HEK293T (cell line): Measurements from ENCODE around the gene DDAH1.

ENCODE experiments used
- BHLHE40 ChIP-seq: fragments of 450-650 bp; IDR thresholded peaks from 2 replicates; pipeline ENCODE4 v1.6.1; 2016; ENCODE audit warnings: mild to moderate bottlenecking, moderate library complexity, borderline replicate concordance
- ELF4 ChIP-seq: fragments of 450-650 bp; IDR thresholded peaks from 2 replicates; pipeline ENCODE4 v1.6.1; 2017; ENCODE audit warnings: antibody characterized with exemption
- FOXA1 ChIP-seq: fragments of 450-650 bp; IDR thresholded peaks from 2 replicates; pipeline ENCODE4 v1.6.1; 2016; ENCODE audit warnings: mild to moderate bottlenecking
- SUZ12 ChIP-seq: fragments of 450-650 bp; IDR thresholded peaks from 2 replicates; pipeline ENCODE4 v1.6.1; 2016; ENCODE audit warnings: mild to moderate bottlenecking

GRCh38 chr1:85344256-85344694 lies 120.7 kb downstream of the DDAH1 start:
- TF ChIP-seq BHLHE40 (no peak), SUZ12 (no peak), ELF4 (no peak), FOXA1 (no peak)
